ENCODE measurements around the gene KAZN.

KAZN gene

GRCh38 chr1:14662116-14662515, 63.6 kb downstream of the KAZN start:
- TF ChIP-seq, protein P1, sequence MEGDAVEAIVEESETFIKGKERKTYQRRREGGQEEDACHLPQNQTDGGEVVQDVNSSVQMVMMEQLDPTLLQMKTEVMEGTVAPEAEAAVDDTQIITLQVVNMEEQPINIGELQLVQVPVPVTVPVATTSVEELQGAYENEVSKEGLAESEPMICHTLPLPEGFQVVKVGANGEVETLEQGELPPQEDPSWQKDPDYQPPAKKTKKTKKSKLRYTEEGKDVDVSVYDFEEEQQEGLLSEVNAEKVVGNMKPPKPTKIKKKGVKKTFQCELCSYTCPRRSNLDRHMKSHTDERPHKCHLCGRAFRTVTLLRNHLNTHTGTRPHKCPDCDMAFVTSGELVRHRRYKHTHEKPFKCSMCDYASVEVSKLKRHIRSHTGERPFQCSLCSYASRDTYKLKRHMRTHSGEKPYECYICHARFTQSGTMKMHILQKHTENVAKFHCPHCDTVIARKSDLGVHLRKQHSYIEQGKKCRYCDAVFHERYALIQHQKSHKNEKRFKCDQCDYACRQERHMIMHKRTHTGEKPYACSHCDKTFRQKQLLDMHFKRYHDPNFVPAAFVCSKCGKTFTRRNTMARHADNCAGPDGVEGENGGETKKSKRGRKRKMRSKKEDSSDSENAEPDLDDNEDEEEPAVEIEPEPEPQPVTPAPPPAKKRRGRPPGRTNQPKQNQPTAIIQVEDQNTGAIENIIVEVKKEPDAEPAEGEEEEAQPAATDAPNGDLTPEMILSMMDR (conservative IDR thresholded peaks at IDR 0.05; ENCODE audit: low read depth, low read length) = no peak
- no peak overlapping the region for H3K4me3 ChIP-seq (ENCODE audit: low read depth, low read length)
- no peak for DNase-seq (ENCODE audit: low read depth)

- DNase-seq (ENCODE audit: low read depth) = no peak
- no peak overlapping the region for H3K4me3 ChIP-seq (ENCODE audit: low read depth, low read length)
- TF ChIP-seq, protein P1 (conservative IDR thresholded peaks at IDR 0.05; ENCODE audit: low read depth, low read length) = no peak
Measured at GRCh38 chr1:14663773-14664172, 65.3 kb downstream of the KAZN start.

DNA sequence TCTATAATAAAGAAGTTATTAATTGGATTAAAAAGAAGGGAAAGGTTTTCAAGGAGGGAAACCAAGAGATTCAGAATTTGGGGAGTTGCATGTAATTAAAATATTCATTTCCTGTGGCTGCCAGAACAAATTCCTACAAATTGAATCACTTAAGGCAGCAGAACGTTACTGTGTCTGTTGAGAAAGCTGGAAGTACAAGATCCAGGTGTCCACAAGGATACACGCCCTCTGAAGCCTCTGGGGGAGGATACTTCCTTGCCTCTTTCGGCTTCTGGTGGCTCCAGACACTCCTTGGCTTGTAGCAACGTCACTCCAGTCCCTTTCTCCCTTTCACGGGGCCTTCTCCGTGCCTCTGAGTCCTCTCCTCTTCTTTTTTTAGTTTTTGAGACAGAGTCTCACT, 67.9 kb downstream of the KAZN start:
- TF ChIP-seq, protein P1 (conservative IDR thresholded peaks at IDR 0.05; ENCODE audit: low read depth, low read length) = no peak
- H3K4me3 ChIP-seq (ENCODE audit: low read depth, low read length) = no peak overlapping the region
- DNase-seq (ENCODE audit: low read depth) = no peak

DNA sequence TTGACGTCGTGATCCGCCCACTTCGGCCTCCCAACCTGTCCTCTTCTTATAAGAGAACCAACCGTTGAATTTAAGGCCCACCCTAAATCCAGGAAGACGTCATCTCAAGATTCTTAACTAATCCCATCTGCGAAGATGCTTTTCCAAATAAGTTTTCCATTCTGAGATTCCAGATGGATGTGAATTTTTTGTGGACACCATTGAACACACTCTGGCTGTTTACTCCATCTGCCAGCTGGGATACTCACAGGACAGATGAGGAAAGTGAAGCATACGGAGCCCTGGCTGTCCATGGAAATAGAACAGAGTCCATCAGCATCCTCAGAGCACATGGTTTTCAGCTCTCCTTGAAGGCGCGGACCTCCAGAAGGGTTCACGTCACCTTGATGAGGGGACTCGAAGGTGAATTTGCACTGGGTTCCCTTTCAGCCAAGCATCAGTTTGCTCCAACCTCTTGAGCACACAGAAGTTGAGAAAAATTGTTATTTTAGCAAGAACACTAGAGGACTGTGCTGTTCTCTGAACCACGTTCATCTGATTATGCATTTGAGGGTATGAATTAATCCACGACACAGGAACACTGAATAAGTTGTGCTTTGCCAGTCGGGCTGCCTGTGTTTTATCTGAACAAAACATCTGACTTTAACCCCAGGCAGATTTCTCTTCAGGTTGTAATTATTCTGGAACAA, 68.6 kb downstream of the KAZN start:
- TF ChIP-seq, protein P1 (conservative IDR thresholded peaks at IDR 0.05; ENCODE audit: low read depth, low read length) = no peak
- no peak for DNase-seq (ENCODE audit: low read depth)
- no peak overlapping the region for H3K4me3 ChIP-seq (ENCODE audit: low read depth, low read length)

- TF ChIP-seq, protein P1 (conservative IDR thresholded peaks at IDR 0.05; ENCODE audit: low read depth, low read length) = no peak
- H3K4me3 ChIP-seq (ENCODE audit: low read depth, low read length) = no peak overlapping the region
- DNase-seq (ENCODE audit: low read depth) = no peak
Measured at GRCh38 chr1:14667651-14667984, 69.1 kb downstream of the KAZN start.

GRCh38 chr1:14668538-14668937, 70.1 kb downstream of the KAZN start:
- TF ChIP-seq, protein P1 (conservative IDR thresholded peaks at IDR 0.05; ENCODE audit: low read depth, low read length) = no peak
- DNase-seq (ENCODE audit: low read depth) = no peak
- no peak overlapping the region for H3K4me3 ChIP-seq (ENCODE audit: low read depth, low read length)

DNA sequence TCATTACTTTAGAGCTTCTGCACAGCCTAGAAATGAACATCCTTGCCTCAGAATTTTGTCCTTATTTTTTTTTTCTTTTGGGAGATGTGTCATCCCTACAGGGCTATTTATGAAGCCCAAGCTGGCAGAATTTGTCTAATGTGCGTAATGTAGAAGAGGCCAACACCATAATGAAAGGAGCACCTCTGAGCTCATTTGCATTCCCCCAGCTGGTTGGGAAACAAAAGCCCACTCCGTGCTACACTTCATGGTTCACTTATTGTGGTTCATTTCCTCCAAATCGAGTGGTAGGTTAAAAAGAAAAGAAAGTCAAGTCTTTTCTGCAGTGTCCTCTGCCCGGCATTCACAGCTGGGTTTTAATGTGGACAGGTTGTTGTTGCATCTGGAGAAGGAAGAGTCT, 73.5 kb downstream of the KAZN start:
- TF ChIP-seq, protein P1 (conservative IDR thresholded peaks at IDR 0.05; ENCODE audit: low read depth, low read length) = no peak
- no peak for DNase-seq (ENCODE audit: low read depth)

More for the DNA sequence above, 73.5 kb downstream of the KAZN start:
- no peak overlapping the region for H3K4me3 ChIP-seq (ENCODE audit: low read depth, low read length)

All from choroid plexus epithelial cell (primary cell).